NCI-H748 treated with DMSO at 0.1 percent for 48 hours (cell line): Measurements from ENCODE around the gene PPP1R15A.
"Not testable (repeated sequence)": the region's sequence is repeated elsewhere in the genome, so short reads cannot be mapped to it uniquely, and the experiment has no call there.

Source experiments
- DNase-seq: peaks from one replicate; lab custom pipeline; 2025; lab: John Stamatoyannopoulos, UW

PPP1R15A gene

GRCh38 chr19:48859711-48860572 is 12.3 kb upstream of the PPP1R15A start:
- no peak for DNase-seq

GRCh38 chr19:48861313-48861712 is 10.9 kb upstream of the PPP1R15A start:
- no peak for DNase-seq

GRCh38 chr19:48862827-48863226 is 9.4 kb upstream of the PPP1R15A start:
- no peak for DNase-seq

GRCh38 chr19:48866692-48867091 is 5.5 kb upstream of the PPP1R15A start:
- no peak for DNase-seq

GRCh38 chr19:48867123-48867745 is 5.0 kb upstream of the PPP1R15A start:
- no peak for DNase-seq

- no peak for DNase-seq
Measured at GRCh38 chr19:48867746-48868113, 4.5 kb upstream of the PPP1R15A start.

GRCh38 chr19:48868114-48868886 is 3.9 kb upstream of the PPP1R15A start, which contains the start of gene PLEKHA4:
PLEKHA4 (minus strand) TSS chr19:48868617; CDS start chr19:48867620, 997 bp downstream.
- no peak for DNase-seq

GRCh38 chr19:48870048-48870447 is 2.2 kb upstream of the PPP1R15A start:
- DNase-seq = no peak

GRCh38 chr19:48871471-48872181 is 595 bp upstream of the PPP1R15A start:
- not testable (repeated sequence) for DNase-seq

- peak; percentile 83 for DNase-seq
Measured at GRCh38 chr19:48872884-48873475, 759 bp downstream of the PPP1R15A start.

- no peak for DNase-seq
Measured at GRCh38 chr19:48873476-48874302, 1.5 kb downstream of the PPP1R15A start.

- DNase-seq = no peak
Measured at GRCh38 chr19:48874303-48875135, 2.3 kb downstream of the PPP1R15A start.

GRCh38 chr19:48876043-48876981 is 4.1 kb downstream of the PPP1R15A start:
- DNase-seq = not testable (repeated sequence)

- no peak for DNase-seq
Measured at GRCh38 chr19:48877855-48878195, 5.6 kb downstream of the PPP1R15A start.

GRCh38 chr19:48878196-48879024 is 6.2 kb downstream of the PPP1R15A start:
- no peak for DNase-seq

- DNase-seq = no peak
Measured at GRCh38 chr19:48879025-48879637, 6.9 kb downstream of the PPP1R15A start.

- DNase-seq = not testable (repeated sequence)
Measured at GRCh38 chr19:48879696-48880095, 7.5 kb downstream of the PPP1R15A start.
